Stimulated activated CD8-positive, alpha-beta memory T cell treated with anti-CD3 and anti-CD28 coated beads, Interleukin-4, amount 100 ng/mL, for 24 hours (primary cell): ENCODE data around the gene ABCA5.
"Not testable (repeated sequence)": the region's sequence is repeated elsewhere in the genome, so short reads cannot be mapped to it uniquely, and the experiment has no call there.

Source experiments
- DNase-seq: peaks from one replicate; pipeline ENCODE4 v3.0.0-alpha.2; 2020; ENCODE audit warnings: low read depth

Gene ABCA5

GRCh38 chr17:69198238-69198637 is 128.7 kb downstream of the ABCA5 start:
- DNase-seq: no peak

DNA sequence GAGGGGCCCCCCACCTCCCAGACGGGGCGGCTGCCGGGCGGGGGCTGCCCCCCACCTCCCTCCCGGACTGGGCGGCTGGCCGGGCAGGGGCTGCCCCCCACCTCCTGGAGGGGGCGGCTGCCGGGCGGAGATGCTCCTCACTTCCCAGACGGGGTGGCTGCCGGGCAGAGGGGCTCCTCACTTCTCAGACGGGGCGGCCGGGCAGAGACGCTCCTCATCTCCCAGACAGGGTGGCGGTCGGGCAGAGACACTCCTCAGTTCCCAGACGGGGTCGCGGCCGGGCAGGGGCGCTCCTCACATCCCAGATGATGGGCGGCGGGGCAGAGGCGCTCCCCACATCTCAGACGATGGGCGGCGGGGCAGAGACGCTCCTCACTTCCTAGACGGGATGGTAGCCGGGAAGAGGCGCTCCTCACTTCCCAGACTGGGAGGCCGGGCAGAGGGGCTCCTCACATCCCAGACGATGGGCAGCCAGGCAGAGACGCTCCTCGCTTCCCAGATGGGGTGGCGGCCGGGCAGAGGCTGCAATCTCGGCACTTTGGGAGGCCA is 130.8 kb downstream of the ABCA5 start:
- not testable (repeated sequence) for DNase-seq
